Measurements from ENCODE around the gene CDC42EP3. TPM values are rescaled to one million over a fixed set of nuclear protein-coding genes. Genes with fewer than 3 reads are reported as not detected.

Gene CDC42EP3
- total RNA-seq, 2 donors from 2014 or later: 7.2 to 37.3 TPM

GRCh38 chr2:37617119-37617892, 54.1 kb downstream of the CDC42EP3 start:
- Histone ChIP-seq H3K4me1 (peaks cover 3% of the 10 kb centered on the region), H3K36me3 (no peaks in the 10 kb centered on the region), H3K9me3 (no peaks in the 10 kb centered on the region), H3K27me3 (no peaks in the 10 kb centered on the region), H3K27ac (peak overlapping the region; percentile 42), H3K4me3 (no peak overlapping the region), H3K9ac (ENCODE audit: low read depth in 2 of 2, low read length in 2 of 2) (no peak overlapping the region)
- intact Hi-C loops (cut with DNase I): no loop called here
- TF ChIP-seq, protein P1, sequence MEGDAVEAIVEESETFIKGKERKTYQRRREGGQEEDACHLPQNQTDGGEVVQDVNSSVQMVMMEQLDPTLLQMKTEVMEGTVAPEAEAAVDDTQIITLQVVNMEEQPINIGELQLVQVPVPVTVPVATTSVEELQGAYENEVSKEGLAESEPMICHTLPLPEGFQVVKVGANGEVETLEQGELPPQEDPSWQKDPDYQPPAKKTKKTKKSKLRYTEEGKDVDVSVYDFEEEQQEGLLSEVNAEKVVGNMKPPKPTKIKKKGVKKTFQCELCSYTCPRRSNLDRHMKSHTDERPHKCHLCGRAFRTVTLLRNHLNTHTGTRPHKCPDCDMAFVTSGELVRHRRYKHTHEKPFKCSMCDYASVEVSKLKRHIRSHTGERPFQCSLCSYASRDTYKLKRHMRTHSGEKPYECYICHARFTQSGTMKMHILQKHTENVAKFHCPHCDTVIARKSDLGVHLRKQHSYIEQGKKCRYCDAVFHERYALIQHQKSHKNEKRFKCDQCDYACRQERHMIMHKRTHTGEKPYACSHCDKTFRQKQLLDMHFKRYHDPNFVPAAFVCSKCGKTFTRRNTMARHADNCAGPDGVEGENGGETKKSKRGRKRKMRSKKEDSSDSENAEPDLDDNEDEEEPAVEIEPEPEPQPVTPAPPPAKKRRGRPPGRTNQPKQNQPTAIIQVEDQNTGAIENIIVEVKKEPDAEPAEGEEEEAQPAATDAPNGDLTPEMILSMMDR (IDR thresholded peaks at IDR 0.05): no peak
- no peak for DNase-seq

DNA sequence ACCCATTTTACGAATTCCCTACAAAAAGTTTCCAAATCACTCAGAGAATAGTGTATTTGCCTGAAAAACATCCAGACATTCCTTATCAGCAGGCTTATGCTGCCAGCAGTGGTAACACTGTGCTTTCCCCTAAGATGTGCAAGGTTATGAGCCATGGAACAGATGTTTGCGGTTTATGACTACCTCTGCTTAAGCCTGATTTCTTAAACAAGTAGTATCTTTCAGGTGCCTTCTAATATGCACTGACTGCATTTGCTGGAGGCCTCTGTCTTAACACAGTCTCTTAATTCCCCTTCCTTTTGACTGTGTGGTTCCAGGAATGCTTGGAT, 54.8 kb downstream of the CDC42EP3 start:
- no peak overlapping the region for H3K4me3 ChIP-seq
- DNase-seq: no peak
- peak overlapping the region; percentile 34 for H3K27ac ChIP-seq
- no peak overlapping the region for H3K9ac ChIP-seq (ENCODE audit: low read depth in 2 of 2, low read length in 2 of 2)
- H3K27me3 ChIP-seq: no peaks in the 10 kb centered on the region
- H3K4me1 ChIP-seq: peaks cover 3% of the 10 kb centered on the region
- no peaks in the 10 kb centered on the region for H3K36me3 ChIP-seq
- intact Hi-C loops (cut with DNase I): no loop called here
- H3K9me3 ChIP-seq: no peaks in the 10 kb centered on the region
- TF ChIP-seq, protein P1 (IDR thresholded peaks at IDR 0.05): no peak

- peak; percentile 47 for DNase-seq
- Histone ChIP-seq H3K27me3 (no peaks in the 10 kb centered on the region), H3K27ac (peak overlapping the region; percentile 34), H3K4me3 (no peak overlapping the region), H3K9ac (ENCODE audit: low read depth in 2 of 2, low read length in 2 of 2) (no peak overlapping the region), H3K9me3 (no peaks in the 10 kb centered on the region), H3K36me3 (no peaks in the 10 kb centered on the region), H3K4me1 (peaks cover 3% of the 10 kb centered on the region)
- TF ChIP-seq, protein P1 (IDR thresholded peaks at IDR 0.05): no peak
- intact Hi-C loops (cut with DNase I): no loop called here
These were observed 55.4 kb downstream of the CDC42EP3 start for GRCh38 chr2:37615804-37616676.

GRCh38 chr2:37614061-37614738, 57.2 kb downstream of the CDC42EP3 start:
- intact Hi-C loops (cut with DNase I): no loop called here
- peaks cover 3% of the 10 kb centered on the region for H3K4me1 ChIP-seq
- no peak overlapping the region for H3K9ac ChIP-seq (ENCODE audit: low read depth in 2 of 2, low read length in 2 of 2)
- TF ChIP-seq, protein P1 (IDR thresholded peaks at IDR 0.05): no peak
- no peak overlapping the region for H3K4me3 ChIP-seq
- H3K27ac ChIP-seq: no peak overlapping the region
- DNase-seq: no peak
- H3K27me3 ChIP-seq: no peaks in the 10 kb centered on the region
- H3K36me3 ChIP-seq: no peaks in the 10 kb centered on the region
- H3K9me3 ChIP-seq: no peaks in the 10 kb centered on the region

DNA sequence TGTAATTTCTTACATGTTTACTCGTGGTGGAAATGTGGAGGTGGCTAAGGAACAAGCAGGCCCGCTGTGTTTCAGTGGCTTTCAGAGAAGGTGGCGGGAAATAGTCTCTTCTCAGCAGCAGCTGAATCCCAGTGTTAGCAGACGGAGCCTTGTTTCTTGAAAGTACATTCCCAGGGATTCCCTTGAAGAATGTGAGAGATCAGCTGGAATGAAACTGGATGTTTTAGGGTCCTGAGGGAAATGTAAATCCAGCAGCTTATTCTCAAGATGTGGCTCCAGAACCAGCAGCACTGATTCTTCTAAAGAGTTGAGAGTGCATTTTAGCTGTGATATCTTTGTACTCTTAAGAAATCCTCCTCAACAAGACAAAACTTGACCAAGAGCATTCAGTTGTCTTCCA, 59.1 kb downstream of the CDC42EP3 start:
- Histone ChIP-seq H3K4me1 (peaks cover 3% of the 10 kb centered on the region), H3K4me3 (no peak overlapping the region), H3K27ac (no peak overlapping the region), H3K27me3 (no peaks in the 10 kb centered on the region), H3K9ac (ENCODE audit: low read depth in 2 of 2, low read length in 2 of 2) (no peak overlapping the region), H3K9me3 (no peaks in the 10 kb centered on the region), H3K36me3 (no peaks in the 10 kb centered on the region)
- TF ChIP-seq, protein P1 (IDR thresholded peaks at IDR 0.05): no peak
- intact Hi-C loops (cut with DNase I): no loop called here
- DNase-seq: no peak
